ENCODE measurements around the gene CBX1. TPM values are rescaled to one million over a fixed set of nuclear protein-coding genes. Genes with fewer than 3 reads are reported as not detected.

The CBX1 gene
- total and polyA plus RNA-seq, 2 of the 8 experiments (the other 6 are each of a cell fraction or from before 2014, with no cell fraction given), result 38.7 to 173 TPM

GRCh38 chr17:48132385-48132784 lies 31.1 kb upstream of the CBX1 start:
- no peak overlapping the region for H2BK15ac ChIP-seq (ENCODE audit: low read length)
- no peak overlapping the region for H3K4me3 ChIP-seq (ENCODE audit: extremely low read depth in 1 of 4, insufficient read depth in 2 of 4, low read depth in 3 of 4, low read length in 4 of 4)
- H4K91ac ChIP-seq (replicated peaks; ENCODE audit: insufficient read length, low read length), result no peak overlapping the region
- H2BK5ac ChIP-seq (ENCODE audit: low read depth, low read length), result no peak overlapping the region
- H3K79me1 ChIP-seq (ENCODE audit: low read depth, low read length), result no peaks in the 10 kb centered on the region
- H2BK20ac ChIP-seq (ENCODE audit: low read length), result no peak overlapping the region
- no peak overlapping the region for H4K5ac ChIP-seq (ENCODE audit: insufficient read length, low read depth, low read length)
- no peaks in the 10 kb centered on the region for H4K20me1 ChIP-seq (replicated peaks in 1 of 2; ENCODE audit: control insufficient read depth in 1 of 2, insufficient read depth in 2 of 2, low read length in 2 of 2)
- no peak overlapping the region for H2AFZ ChIP-seq (ENCODE audit: low read length)
- H3K36me3 ChIP-seq (ENCODE audit: control insufficient read depth in 2 of 4, insufficient read depth in 4 of 4, low read length in 3 of 4), result no peaks in the 10 kb centered on the region
- H3K4ac ChIP-seq (replicated peaks; ENCODE audit: insufficient read length, low read depth, low read length), result no peak overlapping the region
- H3K23ac ChIP-seq (ENCODE audit: insufficient read length), result no peak overlapping the region
- WGBS, 2 experiments (ENCODE audit: extremely low coverage in 1 of 2, insufficient coverage in 1 of 2, insufficient read length in 1 of 2, insufficient replicate concordance in 2 of 2, low coverage in 1 of 2, low lambda C conversion rate in 2 of 2, missing lambda C conversion rate in 1 of 2), result 88% methylated on average over 5 of the region's 5 CpGs; no CpG with 5 or more reads in 1 of the 2 experiments
- no peaks in the 10 kb centered on the region for H3K4me1 ChIP-seq (replicated peaks in 1 of 4; ENCODE audit: control insufficient read depth in 3 of 4, insufficient read depth in 4 of 4, low read length in 3 of 4)
- H2AK5ac ChIP-seq (ENCODE audit: low read depth, low read length), result no peak overlapping the region
- no peak overlapping the region for H3K18ac ChIP-seq (ENCODE audit: extremely low read depth, low read length)
- no peak overlapping the region for H4K8ac ChIP-seq (ENCODE audit: extremely low read depth, insufficient read depth, low read length)
- no peak overlapping the region for H3K9ac ChIP-seq (replicated peaks in 1 of 4; ENCODE audit: extremely low read depth in 1 of 4, low read depth in 3 of 4, low read length in 3 of 4)
- H3K27ac ChIP-seq (ENCODE audit: low read depth, low read length), result no peak overlapping the region
- no peak for DNase-seq (ENCODE audit: low read depth in 1 of 2, low spot score in 2 of 2)
- H3K9me3 ChIP-seq (ENCODE audit: insufficient read depth in 2 of 2, low read depth in 1 of 2, low read length in 1 of 2), result no peaks in the 10 kb centered on the region
- no peak overlapping the region for H2BK12ac ChIP-seq (ENCODE audit: low read depth, low read length)
- ChIA-PET POLR2A (ENCODE audit: partially characterized antibody) (interaction anchor here (1.0 to 1.1 kb wide), 2 partner anchors 64 to 77 kb away, joined by 3 to 6 read pairs; no protein-coding TSS in a partner anchor), CTCF (ENCODE audit: partially characterized antibody) (interaction anchor here (1.2 to 7.0 kb wide), 16 partner anchors 9 to 484 kb away, joined by 3 to 69 read pairs (median 6); partner anchors contain the start of gene CDK5RAP3)
- H3K79me2 ChIP-seq (ENCODE audit: control insufficient read depth in 1 of 2, insufficient read depth in 2 of 2, low read length in 2 of 2), result no peaks in the 10 kb centered on the region
- no peak overlapping the region for H3K14ac ChIP-seq (ENCODE audit: insufficient read length)
- no peak overlapping the region for H2BK120ac ChIP-seq (replicated peaks; ENCODE audit: low read depth, low read length)
- no peaks in the 10 kb centered on the region for H3K23me2 ChIP-seq (ENCODE audit: low read depth, low read length)
- FAIRE-seq, result no peak
- H3K4me2 ChIP-seq (ENCODE audit: insufficient read depth in 1 of 2, low read depth in 2 of 2, low read length in 2 of 2), result no peak overlapping the region
- H3K56ac ChIP-seq (replicated peaks; ENCODE audit: insufficient read length, low read depth, low read length), result no peak overlapping the region
- no peaks in the 10 kb centered on the region for H3K27me3 ChIP-seq (replicated peaks in 1 of 4; ENCODE audit: control insufficient read depth in 3 of 4, extremely low read depth in 1 of 4, insufficient read depth in 3 of 4, low read length in 3 of 4)
- TF ChIP-seq SP4 (IDR thresholded peaks at IDR 0.05; ENCODE audit: low read length) (no peak), POU5F1 (IDR thresholded peaks at IDR 0.05; ENCODE audit: low read depth, low read length) (no peak), SUZ12 (IDR thresholded peaks at IDR 0.05; ENCODE audit: low read length) (no peak), RFX5 (IDR thresholded peaks at IDR 0.05; ENCODE audit: borderline replicate concordance, low read depth, low read length) (no peak), CBX8 (IDR thresholded peaks at IDR 0.05; ENCODE audit: borderline replicate concordance, low read depth, low read length) (no peak), NANOG (IDR thresholded peaks at IDR 0.05; ENCODE audit: insufficient read depth, low read depth, low read length, poor library complexity, severe bottlenecking) (no peak), RXRA (IDR thresholded peaks at IDR 0.05; ENCODE audit: insufficient read depth, low read depth, low read length) (no peak), CREB1 (IDR thresholded peaks at IDR 0.05) (no peak), GABPA (IDR thresholded peaks at IDR 0.05; ENCODE audit: borderline replicate concordance, insufficient read depth, low read length) (no peak), CBX5 (IDR thresholded peaks at IDR 0.05; ENCODE audit: low read depth, low read length) (no peak), TEAD4 (IDR thresholded peaks at IDR 0.05; ENCODE audit: low read depth, low read length) (no peak), BRCA1 (IDR thresholded peaks at IDR 0.05; ENCODE audit: low read depth, low read length) (no peak), POLR2A (IDR thresholded peaks at IDR 0.05; ENCODE audit: control extremely low read depth in 1 of 2, low read depth in 2 of 2, low read length in 2 of 2) (no peak), ASH2L (IDR thresholded peaks at IDR 0.05; ENCODE audit: low read length) (no peak), SIRT6 (IDR thresholded peaks at IDR 0.05; ENCODE audit: low read length) (no peak), HDAC2 (IDR thresholded peaks at IDR 0.05; ENCODE audit: borderline replicate concordance in 1 of 2, low read depth in 2 of 2, low read length in 2 of 2) (no peak)
